HG03095 (cell line): ENCODE data around the gene NPLOC4.

Experiments used
- ATAC-seq: cut with Tn5 transposase; IDR thresholded peaks from one replicate; pipeline ENCODE4 v1.9.1; 2021; ENCODE audit warnings: moderate library complexity; ENCODE audit not compliant: unreplicated experiment

NPLOC4 gene

DNA sequence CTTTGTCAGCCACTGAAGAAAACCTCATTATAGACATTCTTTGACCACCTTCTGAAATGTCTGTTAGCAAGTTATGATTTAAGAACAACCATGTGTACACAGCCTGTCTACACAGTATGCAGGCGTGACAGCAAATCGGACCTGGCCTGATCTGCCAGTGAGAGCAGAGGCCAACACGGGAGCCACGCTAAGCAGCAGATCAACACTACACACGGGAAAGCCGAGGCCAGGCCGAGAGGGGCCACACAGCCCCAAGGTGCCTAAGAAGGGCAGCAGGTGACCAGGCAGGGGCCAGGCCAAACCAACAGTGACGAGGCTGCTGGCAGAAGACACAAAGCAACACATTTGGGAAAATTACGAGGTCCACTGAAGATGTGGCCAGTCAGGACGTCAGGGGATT lies 68.5 kb downstream of the NPLOC4 start:
- ATAC-seq: no peak

DNA sequence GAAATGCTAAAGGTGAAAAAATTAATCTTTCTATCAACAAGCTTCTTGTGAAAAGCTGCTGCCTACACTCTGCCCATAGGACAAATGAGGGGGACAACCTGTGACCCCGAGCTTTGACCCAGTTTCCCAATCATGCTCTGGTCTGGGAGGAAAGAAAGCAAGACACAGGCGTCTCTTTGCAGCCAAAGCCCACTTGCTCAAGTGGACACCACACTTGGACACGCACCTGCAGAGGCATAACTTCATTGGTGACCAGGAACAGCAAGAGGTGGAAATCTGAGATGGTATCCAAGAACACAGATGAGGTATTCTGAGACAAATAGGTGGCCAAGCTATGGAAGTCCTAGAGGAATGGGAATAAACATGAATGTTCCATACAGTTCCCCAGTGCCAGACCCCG lies 69.7 kb downstream of the NPLOC4 start:
- no peak for ATAC-seq

DNA sequence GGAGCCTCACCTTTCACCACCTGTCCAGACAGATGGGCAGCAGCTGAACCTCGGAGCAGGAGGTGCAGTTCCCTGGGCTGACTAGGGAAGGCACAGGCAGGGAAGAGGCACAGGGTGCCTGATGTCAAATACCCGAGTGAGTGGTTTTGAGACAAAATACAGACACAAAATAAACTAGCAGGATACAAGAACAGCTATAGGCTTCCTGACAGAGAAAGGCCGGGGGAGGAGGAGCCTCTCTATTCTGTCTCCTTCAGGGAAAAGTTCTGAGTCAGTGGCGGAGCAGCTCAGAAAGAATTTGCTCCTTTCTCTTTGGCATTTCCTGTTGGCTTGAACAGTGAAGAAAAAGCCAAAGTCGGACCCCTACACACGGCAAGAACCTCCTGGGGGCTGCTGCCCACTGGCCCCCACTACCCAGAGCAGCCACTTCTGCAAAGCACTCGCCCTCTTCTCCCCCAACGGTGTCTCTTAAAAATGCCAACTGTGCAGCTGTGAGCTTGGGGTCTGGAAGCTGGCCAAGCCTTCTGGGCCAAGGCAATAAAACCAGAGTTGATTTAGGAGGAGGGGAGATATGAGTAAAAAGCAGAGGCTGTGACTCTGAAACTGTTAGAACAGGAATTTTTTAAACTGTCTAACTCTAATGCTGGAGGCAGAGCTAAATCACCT lies 70.3 kb downstream of the NPLOC4 start:
- no peak for ATAC-seq

DNA sequence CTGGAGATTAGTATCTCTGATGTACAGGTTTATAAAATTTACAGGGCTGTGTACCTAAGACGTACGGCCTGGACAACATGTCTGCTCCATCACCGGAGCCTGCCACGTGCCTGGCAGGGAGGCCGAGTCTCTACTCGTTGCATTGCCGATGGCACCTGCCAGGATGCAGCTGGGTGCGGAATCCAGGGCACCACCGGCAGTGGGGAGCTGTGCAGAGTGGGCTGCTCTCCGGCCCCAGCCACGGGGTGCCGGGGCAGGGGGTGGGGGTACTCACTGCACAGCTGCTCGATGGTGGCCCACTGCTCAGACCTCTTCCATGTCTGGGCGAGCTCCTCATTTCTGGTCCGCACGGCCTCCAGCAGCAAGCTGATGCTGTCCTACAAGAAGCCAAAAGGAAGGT lies 71.7 kb downstream of the NPLOC4 start:
- no peak for ATAC-seq

DNA sequence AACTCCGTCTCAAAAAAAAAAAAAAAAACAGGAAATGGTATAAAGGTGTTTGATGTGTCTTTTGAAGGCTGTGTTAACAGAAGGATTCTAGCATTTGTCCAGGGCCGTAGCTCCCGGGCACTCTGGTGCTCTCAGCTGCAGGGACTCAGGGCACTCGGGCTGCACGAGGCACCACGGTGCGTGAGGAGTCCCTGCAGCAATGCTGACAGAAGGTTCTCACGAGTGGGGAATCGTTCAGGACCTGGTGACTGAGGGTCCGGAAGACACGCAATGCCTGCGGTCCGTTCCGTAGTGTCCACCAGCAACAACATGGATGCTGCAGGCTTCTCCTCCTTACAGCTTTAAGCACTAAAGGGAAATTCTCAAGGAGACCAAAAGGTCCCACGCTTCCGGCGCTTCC lies 72.1 kb downstream of the NPLOC4 start:
- no peak for ATAC-seq

DNA sequence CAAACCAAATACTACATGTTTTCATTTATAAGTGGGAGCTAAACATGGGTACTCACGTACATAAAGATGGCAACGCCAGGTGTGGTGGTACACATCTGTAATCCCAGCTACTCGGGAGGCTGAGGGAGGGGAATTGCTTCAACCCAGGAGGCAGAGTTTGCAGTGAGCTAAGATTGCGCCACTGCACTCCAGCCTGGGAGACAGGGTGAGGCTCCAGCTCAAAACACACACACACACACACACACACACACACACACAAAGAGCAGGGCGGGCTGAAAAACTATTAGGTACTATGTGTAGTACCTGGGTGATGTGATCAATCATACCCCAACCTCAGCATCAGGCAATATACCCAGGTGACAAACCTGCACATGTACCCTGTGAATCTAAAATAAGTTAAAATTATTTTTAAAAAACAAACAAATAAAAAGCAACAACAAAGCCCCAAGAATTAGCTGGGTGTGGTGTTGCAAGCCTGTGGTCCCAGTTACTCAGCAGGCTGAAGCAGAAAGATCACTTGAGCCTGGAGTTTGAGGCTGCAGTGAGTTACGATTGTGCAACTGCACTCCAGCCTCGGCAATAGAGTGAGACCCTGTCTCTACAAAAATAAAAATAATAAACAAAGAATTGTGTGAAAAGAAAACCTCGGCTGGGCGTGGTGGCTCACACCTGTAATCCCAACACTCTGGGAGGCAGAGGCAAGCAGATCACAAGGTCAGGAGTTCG lies 72.9 kb downstream of the NPLOC4 start:
- no peak for ATAC-seq

DNA sequence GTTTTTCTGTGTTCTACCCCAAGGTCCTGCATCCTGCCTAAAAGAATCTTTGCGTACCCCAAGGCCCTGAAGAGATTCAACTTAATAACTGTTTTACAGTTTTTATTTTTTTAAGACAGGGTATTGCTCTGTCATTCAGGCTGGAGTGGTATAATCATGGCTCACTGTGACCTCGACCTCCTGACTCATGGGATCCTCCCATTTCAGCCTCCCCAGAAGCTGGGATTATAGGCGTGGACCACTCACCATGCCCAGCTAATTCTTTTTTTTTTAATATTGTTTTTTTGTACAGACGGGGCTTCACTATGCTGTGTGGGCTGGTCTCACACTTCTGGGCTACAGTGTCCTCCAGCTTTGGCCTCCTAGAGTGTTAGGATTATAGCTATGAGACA lies 75.4 kb downstream of the NPLOC4 start:
- ATAC-seq: no peak

DNA sequence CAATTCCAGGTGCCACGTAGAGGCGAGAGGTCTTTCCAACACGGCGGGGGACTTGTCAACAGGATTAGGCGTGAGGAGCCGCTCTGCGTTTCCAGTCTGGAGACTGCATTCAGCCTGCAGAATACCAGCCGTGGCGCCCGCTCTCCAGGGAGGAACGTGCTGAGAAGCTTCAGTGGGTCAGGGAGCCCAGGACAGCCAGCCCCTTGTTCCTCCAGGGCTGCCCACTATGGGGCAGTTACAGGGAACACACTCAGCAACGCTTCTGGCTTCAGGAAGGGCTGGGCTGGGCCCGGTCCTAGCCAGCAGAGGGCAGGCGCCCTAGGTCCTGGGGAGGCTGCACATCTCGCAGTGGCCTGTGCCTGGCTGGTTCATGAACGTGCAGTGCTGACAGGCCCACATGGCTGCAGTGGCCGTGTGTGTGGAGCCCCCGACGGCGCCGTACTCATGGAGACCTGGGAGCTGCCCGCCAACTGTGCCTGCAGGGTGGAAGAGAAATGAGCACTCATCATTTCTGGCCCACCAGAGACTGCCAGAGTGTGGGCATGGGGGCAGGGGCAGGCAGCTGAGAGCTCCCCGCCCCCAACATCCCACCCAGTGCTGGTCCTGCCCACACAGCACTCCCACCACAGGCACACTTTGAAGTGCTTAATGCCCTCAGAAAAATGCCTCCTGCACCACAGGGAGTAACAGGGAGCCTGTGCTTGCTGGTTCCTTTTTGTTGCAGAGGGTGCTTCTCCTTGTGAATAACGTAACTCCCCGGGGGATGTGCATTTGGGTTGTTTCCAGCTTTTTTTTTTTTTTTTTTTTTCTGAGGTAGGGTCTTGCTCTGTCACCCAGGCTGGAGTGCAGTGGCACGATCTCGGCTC lies 77.7 kb downstream of the NPLOC4 start:
- ATAC-seq: no peak

DNA sequence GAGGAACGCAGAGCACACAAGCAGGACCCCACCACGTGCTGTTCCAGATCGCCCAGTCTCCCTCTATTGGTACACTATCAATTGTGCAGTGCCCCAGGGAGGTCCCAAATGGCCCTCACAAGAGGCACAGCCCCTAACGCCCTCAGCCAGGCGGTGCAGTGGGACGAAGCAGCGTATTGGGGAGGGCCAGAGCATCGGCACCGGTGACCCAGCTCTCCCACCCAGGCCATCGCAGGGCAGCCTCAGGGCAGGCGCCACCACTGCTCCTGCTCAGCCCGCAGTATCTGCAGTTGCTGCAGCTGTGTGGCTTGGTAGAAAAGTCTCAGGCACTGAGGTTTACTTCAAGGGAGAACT lies 78.8 kb downstream of the NPLOC4 start:
- no peak for ATAC-seq

DNA sequence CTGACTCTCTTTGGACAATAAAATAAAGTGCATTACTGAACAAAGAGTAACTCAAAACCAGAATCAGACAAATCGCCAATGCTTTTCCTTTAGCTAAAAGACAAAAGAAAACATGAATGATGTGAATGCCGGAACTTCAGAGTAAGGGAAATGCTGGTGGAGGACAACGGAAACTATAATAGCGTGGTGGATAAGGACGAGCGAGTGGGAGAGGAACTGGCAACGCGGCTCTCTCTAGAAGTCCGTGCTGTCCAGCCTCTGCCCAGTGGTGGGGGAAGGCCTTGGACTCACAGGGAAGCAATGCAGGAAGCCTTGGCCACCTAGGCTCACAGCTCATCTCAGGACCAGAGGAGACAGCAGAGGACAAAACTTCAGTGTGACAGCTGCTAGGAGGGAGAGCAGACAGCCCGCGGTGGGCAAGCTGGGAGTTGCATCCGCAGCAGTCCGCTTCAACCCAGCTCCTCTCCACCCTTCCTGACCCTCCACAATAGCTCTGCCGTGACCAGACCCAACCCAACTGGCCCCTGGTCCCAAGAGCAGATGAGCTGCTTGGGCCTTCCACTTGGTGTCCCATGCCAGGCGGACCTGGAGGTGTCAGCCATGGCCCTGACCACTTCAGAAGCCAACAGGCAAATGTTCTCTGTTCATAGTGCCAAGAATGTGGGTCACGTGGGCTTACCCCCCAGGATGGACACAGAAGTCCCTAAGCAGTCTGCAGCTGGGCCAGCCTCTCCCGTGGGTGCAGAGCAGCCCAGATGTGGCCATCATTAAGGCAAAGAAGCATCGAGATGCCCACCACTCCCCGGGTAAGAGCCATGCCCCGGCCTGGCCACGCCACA lies 79.4 kb downstream of the NPLOC4 start:
- ATAC-seq: no peak

DNA sequence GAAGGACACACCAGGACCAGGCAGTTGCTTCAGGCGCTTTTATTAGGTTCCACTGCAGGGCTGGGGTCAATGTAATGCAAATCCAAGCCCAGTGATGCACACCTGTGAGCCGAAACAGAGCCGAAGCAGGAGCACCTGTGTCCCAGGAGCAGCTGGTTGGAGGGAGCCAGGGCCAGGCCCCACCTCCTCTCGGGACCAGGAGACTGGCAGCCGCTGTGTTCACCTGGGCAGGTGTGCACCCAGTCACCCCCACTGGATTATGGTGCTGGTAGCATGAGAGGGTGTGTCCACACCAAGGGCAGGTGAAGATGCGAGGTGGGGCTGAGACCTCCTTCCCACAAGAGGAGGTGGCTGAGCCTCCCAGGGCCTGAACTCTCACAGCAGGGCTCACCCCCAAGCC lies 80.0 kb downstream of the NPLOC4 start:
- no peak for ATAC-seq

DNA sequence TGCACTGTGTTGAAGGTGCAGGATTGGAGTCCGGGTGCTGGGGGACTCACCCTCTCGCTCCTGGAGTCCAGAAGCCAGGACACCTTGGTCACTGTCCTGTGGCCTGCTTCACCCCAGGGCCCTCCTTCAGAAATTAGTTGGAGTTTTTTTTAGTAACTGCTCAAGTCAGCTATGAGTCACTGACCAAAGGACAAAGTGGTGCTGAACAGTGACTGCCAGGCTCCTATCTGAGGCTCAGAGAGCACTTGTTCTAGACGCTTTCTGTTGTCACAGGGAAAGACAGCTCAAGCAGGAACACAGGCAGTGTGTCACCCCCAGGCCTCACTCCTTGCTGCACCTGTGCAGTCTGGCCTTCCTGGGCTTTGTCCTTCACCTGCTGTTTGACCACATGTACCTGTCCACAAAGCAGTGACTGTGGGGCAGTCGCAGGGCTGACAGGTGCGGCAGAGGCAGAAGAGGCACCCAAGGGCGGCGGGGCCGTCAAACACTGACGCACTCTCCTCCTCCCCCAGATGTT lies 80.7 kb downstream of the NPLOC4 start:
- ATAC-seq: no peak

DNA sequence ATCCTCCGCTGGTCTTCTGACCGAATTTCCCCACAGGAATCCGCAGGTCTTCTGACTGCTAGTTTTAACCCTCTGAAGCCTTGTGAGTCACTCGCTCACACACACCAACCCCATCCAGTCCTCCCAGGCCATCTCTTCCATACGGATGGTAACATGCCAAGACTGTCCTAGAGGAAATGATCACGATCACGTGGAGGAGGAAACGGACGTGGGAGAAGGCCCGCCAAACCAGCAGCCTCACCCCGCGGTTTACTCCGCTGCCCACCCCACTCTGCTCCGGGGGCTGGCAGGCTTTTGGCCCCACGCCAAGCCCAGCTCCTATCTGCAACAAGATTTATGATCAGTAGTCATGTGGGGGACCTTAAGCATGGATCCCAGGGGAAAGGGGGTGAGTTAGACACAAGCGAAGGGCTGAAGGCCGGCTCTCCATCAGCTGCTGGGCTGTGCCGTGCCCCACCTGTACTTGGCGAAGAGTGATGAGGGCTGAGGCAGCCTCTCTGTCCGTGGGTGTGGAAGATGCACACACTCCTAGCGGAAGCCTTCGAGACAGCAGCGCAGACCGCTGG lies 83.2 kb downstream of the NPLOC4 start:
- no peak for ATAC-seq

DNA sequence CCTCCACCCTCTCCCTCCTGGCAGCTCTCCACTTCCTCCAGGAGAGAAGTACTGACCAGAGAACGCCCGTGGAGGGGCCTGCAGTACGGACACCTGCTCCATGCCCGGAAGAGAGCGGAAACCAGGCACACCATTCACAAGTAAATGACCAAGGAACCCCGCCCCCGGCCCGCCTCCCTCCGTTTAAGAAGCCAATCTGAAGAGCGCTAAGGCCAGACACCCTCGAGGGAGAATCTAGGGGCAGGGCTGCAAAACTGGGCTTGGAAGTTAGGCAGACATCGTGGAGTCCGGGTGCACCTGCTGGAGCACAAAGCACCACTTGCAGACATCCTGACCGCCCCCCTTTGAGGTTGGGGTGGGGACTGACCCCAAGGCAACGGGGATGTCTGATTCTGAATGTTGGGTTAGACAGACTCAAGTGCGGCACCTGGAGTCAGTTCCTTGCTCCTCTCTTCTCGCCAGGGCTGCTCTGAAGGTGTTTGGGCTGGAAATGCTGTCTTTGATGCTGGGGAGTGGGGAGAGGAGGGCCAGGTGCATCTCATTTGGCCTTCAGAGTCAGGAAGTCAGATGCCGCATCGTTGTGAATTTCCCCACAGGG lies 83.8 kb downstream of the NPLOC4 start:
- ATAC-seq: peak; percentile 32

DNA sequence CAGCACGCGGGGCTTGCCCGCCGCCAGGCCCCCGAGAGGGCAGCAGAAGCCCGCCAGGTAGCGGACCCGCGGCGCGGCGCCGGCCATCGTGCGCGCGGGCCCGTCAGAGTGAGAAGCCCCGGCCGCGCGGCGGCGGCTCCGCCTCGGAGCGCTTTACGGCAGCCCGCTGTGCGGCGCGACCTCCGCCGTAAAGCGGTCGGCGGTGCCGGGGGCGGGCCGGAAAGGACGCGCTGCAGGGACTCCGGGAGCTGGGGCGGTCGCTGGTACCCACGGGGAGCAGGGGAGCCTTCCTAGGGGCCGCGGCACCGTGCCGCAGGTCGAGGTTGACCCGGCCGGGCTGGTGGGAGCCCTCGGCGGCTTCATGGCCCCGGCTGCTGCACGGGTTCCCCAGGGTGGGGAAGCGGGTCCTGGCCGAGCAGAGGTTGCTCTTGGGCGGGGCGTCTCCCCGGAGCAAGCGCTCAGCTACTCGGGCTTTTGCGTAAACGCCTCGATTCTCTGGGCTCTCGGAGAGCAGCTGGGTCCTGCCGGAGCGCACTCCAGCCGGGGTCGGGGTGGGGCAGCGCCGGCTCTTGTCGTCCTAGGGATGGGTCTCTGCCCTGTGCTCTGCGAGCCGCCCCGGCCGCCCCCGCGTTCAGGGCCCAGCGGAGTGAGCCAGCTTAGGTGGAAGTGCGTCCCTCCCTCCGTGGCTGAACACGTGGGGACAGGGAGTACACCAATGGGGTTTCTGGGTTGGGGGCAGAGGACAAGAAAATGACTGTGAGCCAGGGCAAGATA lies 84.5 kb downstream of the NPLOC4 start, which contains the start of gene FAAP100:
Gene FAAP100 (minus strand): TSS at position 110 of the 774 bp plus-strand sequence. CDS start 23 bp downstream, at position 87.
- ATAC-seq: peak; percentile 37

DNA sequence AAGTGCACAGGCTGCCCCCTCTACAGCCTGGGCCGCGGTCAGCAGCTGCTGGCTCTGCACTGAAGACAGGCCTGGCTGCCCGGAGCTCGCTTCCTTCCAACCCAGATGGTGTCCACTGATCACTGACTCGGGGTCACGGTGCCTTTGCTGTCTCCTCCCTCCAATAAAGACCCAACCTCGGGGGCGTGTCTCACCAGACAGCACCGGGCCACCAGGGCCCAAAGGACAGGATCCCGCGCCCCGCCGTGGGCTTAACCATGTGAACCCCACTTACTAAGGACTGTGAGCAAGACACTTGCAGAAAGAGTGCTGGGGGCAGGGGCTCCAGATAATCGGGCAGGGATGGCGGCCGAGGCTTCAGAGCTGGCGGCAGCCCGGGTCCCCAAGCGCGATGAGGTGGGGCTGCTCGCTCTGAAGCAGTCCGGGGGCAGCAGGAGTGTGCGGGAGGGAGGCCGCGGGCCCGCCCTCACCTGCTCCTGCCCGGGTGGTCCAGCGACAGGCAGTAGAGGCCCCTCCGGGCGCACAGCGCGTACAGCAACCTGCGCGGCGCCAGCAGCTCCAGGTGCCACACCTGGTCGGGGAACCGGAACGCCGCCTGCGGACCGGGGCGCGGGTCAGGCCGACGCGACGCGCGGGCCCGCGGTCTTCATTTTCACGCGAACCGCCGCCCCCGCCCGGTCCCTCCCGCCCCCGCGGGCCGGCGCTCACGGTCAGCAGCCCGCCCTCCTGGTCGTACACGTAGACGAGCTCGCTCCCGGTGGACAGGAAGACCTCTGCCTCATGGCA lies 85.3 kb downstream of the NPLOC4 start:
- peak; percentile 10 for ATAC-seq

DNA sequence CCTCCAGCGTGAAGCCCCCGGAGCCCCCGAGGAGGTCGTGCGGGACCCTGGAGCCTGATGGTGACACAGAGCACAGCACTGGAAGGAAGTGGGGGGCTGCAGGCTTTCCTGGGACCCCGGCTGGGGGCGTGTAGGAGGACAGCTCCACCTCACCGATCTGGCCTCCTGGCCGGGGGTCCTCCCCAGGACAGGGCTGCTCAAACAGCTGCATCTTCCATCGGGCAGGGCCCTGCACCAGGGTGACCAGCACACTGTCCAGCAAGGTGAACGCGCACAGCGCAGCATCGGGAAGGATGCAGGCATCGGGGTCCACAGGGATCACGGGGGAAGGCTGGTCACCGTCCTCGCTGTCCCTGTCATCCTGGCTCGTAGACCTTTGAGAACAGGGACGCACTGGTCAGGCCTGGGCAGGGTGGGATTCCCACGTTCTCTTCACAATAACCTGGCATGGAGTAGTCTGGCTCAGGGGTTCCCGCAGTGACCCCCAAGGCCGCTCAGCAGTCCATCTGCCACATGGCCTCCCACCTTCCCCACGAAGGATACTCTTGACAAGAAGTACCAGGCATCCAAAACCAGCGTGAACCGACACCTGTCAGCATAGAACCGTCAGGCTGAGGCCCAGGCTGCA lies 86.0 kb downstream of the NPLOC4 start:
- no peak for ATAC-seq

DNA sequence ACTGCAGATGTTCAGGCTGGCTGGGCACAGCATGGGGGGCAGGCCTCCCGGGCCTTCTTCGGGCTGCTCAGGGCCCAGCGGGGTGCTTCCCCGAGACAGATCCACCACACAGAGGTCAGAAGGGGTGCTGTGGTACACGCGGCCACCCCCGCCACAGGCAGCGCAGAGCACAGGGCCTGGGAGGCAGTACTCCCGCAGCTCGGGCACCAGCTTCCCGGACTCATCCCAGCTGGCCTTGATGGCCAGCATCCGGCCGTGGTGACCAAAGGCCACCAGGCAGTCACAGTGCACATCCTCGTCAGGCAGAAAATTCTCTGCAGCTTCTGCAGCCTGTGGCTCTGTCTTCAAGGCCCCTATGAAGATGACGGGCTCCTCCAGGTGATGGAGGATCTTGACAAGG lies 86.6 kb downstream of the NPLOC4 start:
- no peak for ATAC-seq
